H1 (cell line): ENCODE measurements around the gene ZNF227. TPM values are rescaled to one million over a fixed set of nuclear protein-coding genes. Genes with fewer than 3 reads are reported as not detected.

Experiments used
- CTCF ChIA-PET: fragments of 300-600 bp; sonication (Branson Sonifier 250); formaldehyde crosslinking; loops from one replicate; lab custom pipeline; 2021; ENCODE audit not compliant: partially characterized antibody; lab: Charles Lee
- POLR2A ChIA-PET: fragments of 300-600 bp; sonication (Branson Sonifier 250); formaldehyde crosslinking; loops from one replicate; lab custom pipeline; 2021; ENCODE audit warnings: inconsistent platforms; ENCODE audit not compliant: partially characterized antibody; lab: Charles Lee
- DNase-seq, 2 experiments: peaks; one replicate each; pipeline versions ENCODE4 v3.0.0 to v3.0.0-alpha.2; 2010 to 2022; ENCODE audit warnings: low spot score in 2 of 2, low read depth in 1 of 2, mixed read lengths in 1 of 2
- FAIRE-seq: peaks from 2 replicates; lab custom pipeline; 2011; peaks lifted over from hg19 to GRCh38; lab: Jason Lieb, UNC
- H2AFZ ChIP-seq: 2 replicates; pipeline ENCODE4 v1.8.1; 2012; ENCODE audit warnings: low read length, inconsistent platforms
- H2AK5ac ChIP-seq: 2 replicates; pipeline ENCODE4 v1.6.1; 2013; ENCODE audit warnings: low read depth, low read length
- H2BK120ac ChIP-seq: replicated peaks from 2 replicates; pipeline ENCODE3; 2013; ENCODE audit warnings: low read depth, low read length, inconsistent platforms
- H2BK12ac ChIP-seq: 2 replicates; pipeline ENCODE4 v1.6.1; 2013; ENCODE audit warnings: low read depth, low read length
- H2BK15ac ChIP-seq: 2 replicates; pipeline ENCODE4 v1.6.1; 2013; ENCODE audit warnings: low read length
- H2BK20ac ChIP-seq: 2 replicates; pipeline ENCODE4 v1.6.1; 2013; ENCODE audit warnings: low read length
- H2BK5ac ChIP-seq: 2 replicates; pipeline ENCODE4 v1.6.1; 2013; ENCODE audit warnings: low read depth, low read length
- H3K14ac ChIP-seq: 2 replicates; pipeline ENCODE4 v1.6.1; 2013; ENCODE audit warnings: inconsistent platforms; ENCODE audit not compliant: insufficient read length
- H3K18ac ChIP-seq: 2 replicates; pipeline ENCODE4 v1.6.1; 2013; ENCODE audit warnings: low read length; ENCODE audit errors: extremely low read depth
- H3K23ac ChIP-seq: 2 replicates; pipeline ENCODE4 v1.6.1; 2013; ENCODE audit warnings: inconsistent platforms; ENCODE audit not compliant: insufficient read length
- H3K23me2 ChIP-seq: 2 replicates; pipeline ENCODE4 v1.6.1; 2013; ENCODE audit warnings: low read depth, low read length
- H3K27ac ChIP-seq: 2 replicates; pipeline ENCODE4 v1.6.1; 2011; ENCODE audit warnings: low read depth, low read length, inconsistent platforms
- H3K27me3 ChIP-seq, 4 experiments: replicated peaks in 1 of 4; 1 replicate in 1 of 4; 2 replicates in 3 of 4; pipeline versions ENCODE4 v1.6.1 to v1.8.1; 2011 to 2013; ENCODE audit warnings: low read length in 3 of 4, mild to moderate bottlenecking in 3 of 4, inconsistent platforms in 2 of 4, mixed read lengths in 2 of 4, moderate library complexity in 1 of 4; ENCODE audit not compliant: control insufficient read depth in 3 of 4, insufficient read depth in 3 of 4; ENCODE audit errors: extremely low read depth in 1 of 4
- H3K36me3 ChIP-seq, 4 experiments: 2 replicates each; pipeline versions ENCODE4 v1.6.1 to v1.8.1; 2011 to 2013; ENCODE audit warnings: mild to moderate bottlenecking in 4 of 4, low read length in 3 of 4, moderate library complexity in 2 of 4, control low read depth in 1 of 4, inconsistent platforms in 1 of 4; ENCODE audit not compliant: insufficient read depth in 4 of 4, control insufficient read depth in 2 of 4
- H3K4ac ChIP-seq: replicated peaks from 2 replicates; pipeline ENCODE3; 2013; ENCODE audit warnings: low read length, low read depth, mixed read lengths, inconsistent platforms; ENCODE audit not compliant: insufficient read length
- H3K4me1 ChIP-seq, 4 experiments: replicated peaks in 1 of 4; 1 replicate in 1 of 4; 2 replicates in 3 of 4; pipeline versions ENCODE4 v1.6.1 to v1.8.1; 2011 to 2013; ENCODE audit warnings: low read length in 3 of 4, inconsistent platforms in 2 of 4, mixed read lengths in 1 of 4; ENCODE audit not compliant: insufficient read depth in 4 of 4, control insufficient read depth in 3 of 4
- H3K4me2 ChIP-seq, 2 experiments: 2 replicates each; pipeline versions ENCODE4 v1.6.1 to v1.8.1; 2011 to 2013; ENCODE audit warnings: low read depth in 2 of 2, low read length in 2 of 2, control low read depth in 1 of 2, inconsistent platforms in 1 of 2, mild to moderate bottlenecking in 1 of 2; ENCODE audit not compliant: insufficient read depth in 1 of 2
- H3K4me3 ChIP-seq, 4 experiments: fragments of 200-600, 300-600 bp in 1 of 4; sonication (generic), shearing (Covaris generic), sonication (Bioruptor Twin) in 1 of 4; 2 replicates each; pipeline versions ENCODE4 v1.5.1 to v1.8.1; 2011 to 2016; ENCODE audit warnings: low read length in 4 of 4, low read depth in 3 of 4, control low read depth in 2 of 4, inconsistent platforms in 2 of 4, mild to moderate bottlenecking in 2 of 4, mixed read lengths in 1 of 4, moderate library complexity in 1 of 4; ENCODE audit not compliant: insufficient read depth in 2 of 4; ENCODE audit errors: extremely low read depth in 1 of 4
- H3K56ac ChIP-seq: replicated peaks from 2 replicates; pipeline ENCODE3; 2013; ENCODE audit warnings: low read depth, mild to moderate bottlenecking, mixed read lengths, low read length, inconsistent platforms; ENCODE audit not compliant: insufficient read length
- H3K79me1 ChIP-seq: 2 replicates; pipeline ENCODE4 v1.6.1; 2013; ENCODE audit warnings: low read depth, low read length, control low read depth
- H3K79me2 ChIP-seq, 2 experiments: 2 replicates each; pipeline versions ENCODE4 v1.6.1 to v1.8.1; 2012 to 2013; ENCODE audit warnings: low read length in 2 of 2, mild to moderate bottlenecking in 2 of 2, inconsistent platforms in 1 of 2; ENCODE audit not compliant: insufficient read depth in 2 of 2, control insufficient read depth in 1 of 2
- H3K9ac ChIP-seq, 4 experiments: replicated peaks in 1 of 4; 1 replicate in 1 of 4; 2 replicates in 3 of 4; pipeline versions ENCODE4 v1.6.1 to v1.8.1; 2011 to 2013; ENCODE audit warnings: low read depth in 3 of 4, low read length in 3 of 4, control low read depth in 2 of 4, mild to moderate bottlenecking in 2 of 4, moderate library complexity in 2 of 4, inconsistent platforms in 1 of 4; ENCODE audit errors: extremely low read depth in 1 of 4
- H3K9me3 ChIP-seq, 2 experiments: 2 replicates each; pipeline versions ENCODE4 v1.6.1 to v1.8.1; 2012 to 2013; ENCODE audit warnings: mild to moderate bottlenecking in 2 of 2, moderate library complexity in 2 of 2, control low read depth in 1 of 2, inconsistent platforms in 1 of 2, low read depth in 1 of 2, low read length in 1 of 2, mixed read lengths in 1 of 2; ENCODE audit not compliant: insufficient read depth in 2 of 2
- H4K20me1 ChIP-seq, 2 experiments: replicated peaks in 1 of 2; 2 replicates each; pipeline versions ENCODE3 to v1.8.1; 2011 to 2013; ENCODE audit warnings: inconsistent platforms in 2 of 2, low read length in 2 of 2, mild to moderate bottlenecking in 1 of 2; ENCODE audit not compliant: insufficient read depth in 2 of 2, control insufficient read depth in 1 of 2
- H4K5ac ChIP-seq: 2 replicates; pipeline ENCODE4 v1.6.1; 2013; ENCODE audit warnings: low read length, low read depth, mixed read lengths, inconsistent platforms; ENCODE audit not compliant: insufficient read length
- H4K8ac ChIP-seq: 2 replicates; pipeline ENCODE4 v1.8.0; 2013; ENCODE audit warnings: mild to moderate bottlenecking, moderate library complexity, low read length, inconsistent platforms; ENCODE audit not compliant: insufficient read depth; ENCODE audit errors: extremely low read depth
- H4K91ac ChIP-seq: replicated peaks from 2 replicates; pipeline ENCODE3; 2013; ENCODE audit warnings: low read length, mixed read lengths, inconsistent platforms; ENCODE audit not compliant: insufficient read length
- ATF3 ChIP-seq: IDR thresholded peaks from 2 replicates; pipeline ENCODE4 v1.6.1; 2011; ENCODE audit warnings: low read depth, mild to moderate bottlenecking, low read length; ENCODE audit not compliant: insufficient read depth
- BCL11A ChIP-seq, 2 experiments: IDR thresholded peaks; one replicate each; pipeline ENCODE4 v1.6.1; 2011; ENCODE audit warnings: low read depth in 2 of 2, low read length in 2 of 2, mild to moderate bottlenecking in 2 of 2
- EGR1 ChIP-seq: IDR thresholded peaks from 2 replicates; pipeline ENCODE4 v1.6.1; 2011; ENCODE audit warnings: low read depth, low read length, borderline replicate concordance
- RFX5 ChIP-seq: IDR thresholded peaks from 2 replicates; pipeline ENCODE4 v1.6.1; 2011; ENCODE audit warnings: low read depth, low read length, improper control_type of control experiment, borderline replicate concordance
- RNF2 ChIP-seq: fragments of 200-900, 300-1000 bp; sonication (generic); IDR thresholded peaks from 2 replicates; pipeline ENCODE4 v1.7.1; 2016; ENCODE audit warnings: borderline replicate concordance, low read depth, mild to moderate bottlenecking, antibody characterized with exemption, low read length; ENCODE audit not compliant: poor library complexity, severe bottlenecking; ENCODE audit errors: missing control alignments
- WGBS, 2 experiments: shearing (Covaris generic) in 1 of 2; methylation state at CpG; one replicate each; pipeline versions ENCODE4 v1.1.6 to v1.1.7; 2013 to 2015; ENCODE audit warnings: low lambda C conversion rate in 2 of 2, mixed read lengths in 2 of 2, inconsistent platforms in 1 of 2, low coverage in 1 of 2, missing lambda C conversion rate in 1 of 2; ENCODE audit not compliant: insufficient replicate concordance in 2 of 2, insufficient coverage in 1 of 2, insufficient read length in 1 of 2; ENCODE audit errors: extremely low coverage in 1 of 2, missing lambda C conversion rate in 1 of 2; 5-methylcytosine and 5-hydroxymethylcytosine counted together
- polyA plus RNA-seq, 7 experiments: library from polyadenylated mRNA; depleted of rRNA in 3 of 7; stranded (reverse) in 5 of 7; unstranded in 2 of 7; fragments of >200 nt in 5 of 7; fragments of 200-250 nt in 2 of 7; gene quantifications; 1 replicate in 5 of 7; 2 replicates in 1 of 7; 4 replicates in 1 of 7; pipeline versions ENCODE4 v1.2.1 to v1.2.3, GENCODE V29; 2011 to 2013; ENCODE audit warnings: missing spikeins in 2 of 7, mixed read lengths in 2 of 7
- total RNA-seq: library from RNA; stranded (reverse); fragmentation: NEBNext Ultra II Directional; extraction: Animal tissue kit (Norgen Biotek cat#: 25700); gene quantifications from 2 replicates; pipeline ENCODE4 v1.2.1, GENCODE V29; 2021

Gene ZNF227
- total and polyA plus RNA-seq, 2 of the 8 experiments (the other 6 are each of a cell fraction or from before 2014, with no cell fraction given), result 4.9 to 23.9 TPM

GRCh38 chr19:44228318-44228717, 16.0 kb downstream of the ZNF227 start:
- H2BK120ac ChIP-seq, result no peak overlapping the region
- H3K56ac ChIP-seq, result no peak overlapping the region
- 89% methylated on average over 3 of the region's 3 CpGs; no CpG with 5 or more reads in 1 of the 2 experiments for WGBS, 2 experiments
- no peak overlapping the region for H2BK12ac ChIP-seq
- H2BK20ac ChIP-seq, result no peak overlapping the region
- FAIRE-seq (no peak), DNase-seq (no peak)
- no peaks in the 10 kb centered on the region for H3K4me1 ChIP-seq
- no peak overlapping the region for H3K9ac ChIP-seq
- H3K9me3 ChIP-seq, result peaks cover 2 to 10% of the 10 kb centered on the region in 2 experiments; a peak in 1 of 4 replicates
- H3K4me2 ChIP-seq, result no peak overlapping the region
- POLR2A ChIA-PET, result no interaction called here
- H4K5ac ChIP-seq, result no peak overlapping the region
- no peak overlapping the region for H4K8ac ChIP-seq
- CTCF ChIA-PET, result no interaction called here
- TF ChIP-seq EGR1, result no peak
- TF ChIP-seq RFX5, result no peak
- no peak for TF ChIP-seq RNF2
- no peak for TF ChIP-seq BCL11A (IDR thresholded peaks at IDR 0.05; ENCODE audit: low read depth in 2 of 2, low read length in 2 of 2)
- no peak for TF ChIP-seq ATF3
- H3K23me2 ChIP-seq, result no peaks in the 10 kb centered on the region
- H4K91ac ChIP-seq, result no peak overlapping the region
- no peaks in the 10 kb centered on the region; a peak in 1 of 4 replicates for H3K79me2 ChIP-seq
- no peak overlapping the region for H2BK5ac ChIP-seq
- peaks cover 4 to 48% (median 17%) of the 10 kb centered on the region in 4 experiments; a peak in 7 of 8 replicates for H3K36me3 ChIP-seq
- H2AK5ac ChIP-seq, result no peak overlapping the region
- no peak overlapping the region for H2AFZ ChIP-seq
- no peak overlapping the region for H3K27ac ChIP-seq
- no peak overlapping the region for H3K18ac ChIP-seq
- no peaks in the 10 kb centered on the region for H3K79me1 ChIP-seq
- no peak overlapping the region for H2BK15ac ChIP-seq
- H4K20me1 ChIP-seq, result no peaks in the 10 kb centered on the region
- no peak overlapping the region for H3K4me3 ChIP-seq
- H3K23ac ChIP-seq, result no peak overlapping the region
- no peaks in the 10 kb centered on the region for H3K27me3 ChIP-seq
- no peak overlapping the region for H3K14ac ChIP-seq
- H3K4ac ChIP-seq, result no peak overlapping the region
